Measurements from ENCODE around the gene FUCA2.
"Not testable (repeated sequence)": the region's sequence is repeated elsewhere in the genome, so short reads cannot be mapped to it uniquely, and the experiment has no call there.

Gene FUCA2

DNA sequence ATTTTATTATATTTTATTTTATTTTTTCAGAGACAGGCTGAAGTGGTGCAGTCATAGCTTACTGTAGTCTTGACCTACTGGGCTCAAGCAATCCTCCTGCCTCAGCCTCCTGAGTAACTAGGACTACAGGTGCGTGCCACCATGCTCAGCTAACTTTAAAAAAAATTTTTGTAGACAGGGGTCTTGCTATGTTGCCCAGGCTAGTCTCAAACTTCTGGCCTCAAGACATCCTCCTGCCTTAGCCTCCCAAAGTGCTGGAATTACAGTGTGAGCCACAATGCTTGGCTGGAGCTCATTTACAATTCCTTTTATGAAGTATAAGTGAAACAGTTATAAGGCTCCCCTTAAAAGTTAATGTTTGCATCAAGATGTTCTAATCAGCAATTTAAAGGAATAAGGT, 14.5 kb downstream of the FUCA2 start:
- DNase-seq (ENCODE audit: low spot score): no peak

GRCh38 chr6:143490775-143491174, 20.7 kb downstream of the FUCA2 start:
- no peak for DNase-seq (ENCODE audit: low spot score)

- no peak for DNase-seq (ENCODE audit: low spot score)
Observed at GRCh38 chr6:143490244-143490643, 21.3 kb downstream of the FUCA2 start.

DNA sequence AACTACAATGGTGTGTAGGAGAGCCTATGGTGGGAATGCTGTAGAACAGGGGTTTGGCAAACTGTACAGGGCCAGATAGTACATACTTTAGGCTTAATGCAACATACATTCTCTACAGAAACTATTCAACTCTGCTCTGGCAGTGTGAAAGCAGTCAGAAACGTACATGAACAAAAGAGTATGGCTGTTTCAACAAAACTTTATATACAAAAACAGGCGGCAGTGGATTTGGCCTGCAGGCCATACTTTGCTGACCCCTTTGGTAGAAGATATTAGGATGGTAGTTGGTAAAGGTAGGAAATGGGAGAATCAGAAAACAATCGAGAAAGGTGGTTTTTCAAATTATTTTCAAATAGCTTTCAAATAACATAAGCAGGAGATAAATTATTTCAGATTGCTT, 24.8 kb downstream of the FUCA2 start:
- DNase-seq (ENCODE audit: low spot score): no peak

- DNase-seq (ENCODE audit: low spot score): no peak
Observed at GRCh38 chr6:143485967-143486366, 25.6 kb downstream of the FUCA2 start.

DNA sequence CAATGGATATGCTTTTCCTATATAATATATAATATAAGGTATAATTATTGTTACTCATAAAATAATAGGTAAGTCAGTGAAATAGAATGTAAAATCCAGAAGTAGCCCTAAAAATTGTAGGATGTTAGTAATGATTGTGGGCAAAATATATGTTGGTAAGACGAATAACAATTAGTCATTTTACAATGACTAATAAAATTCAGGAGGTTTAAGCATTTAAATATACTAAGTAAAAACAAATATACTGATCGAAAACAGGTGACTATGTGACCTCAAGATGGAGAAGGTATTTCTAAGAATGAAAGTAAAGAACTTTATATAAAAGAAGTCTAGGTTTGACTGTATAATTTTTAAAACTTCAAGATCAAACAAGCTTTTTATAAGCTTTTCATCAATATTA, 28.9 kb downstream of the FUCA2 start:
- DNase-seq (ENCODE audit: low spot score): no peak

DNA sequence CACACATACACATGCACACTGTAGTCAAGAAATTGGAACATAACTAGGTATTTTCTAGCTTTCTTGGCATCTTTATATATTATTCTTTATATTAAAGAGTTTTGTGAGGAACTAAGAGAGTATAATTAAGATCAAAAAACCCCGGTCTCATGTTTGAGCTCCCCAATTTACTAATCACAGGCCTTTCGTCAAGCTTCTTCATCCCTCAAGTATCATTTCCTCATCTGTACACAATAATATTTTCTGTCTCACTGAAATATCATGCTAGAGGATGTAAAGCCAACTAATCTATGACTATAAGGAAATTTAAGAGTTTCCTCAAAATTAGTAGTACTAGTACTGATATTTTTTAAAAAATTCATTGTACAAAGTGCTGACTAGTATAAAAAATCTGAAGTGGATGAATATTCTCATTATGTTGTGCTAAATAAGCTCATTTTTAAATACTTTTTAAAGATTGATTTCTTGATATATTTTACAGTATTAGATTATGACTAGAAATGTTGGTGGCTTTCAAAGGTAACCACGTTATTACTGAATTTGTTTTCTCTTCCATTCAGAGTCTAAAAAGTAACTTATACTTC, 32.9 kb downstream of the FUCA2 start:
- DNase-seq (ENCODE audit: low spot score): no peak

- no peak for DNase-seq (ENCODE audit: low spot score)
Observed at GRCh38 chr6:143476545-143476944, 35.0 kb downstream of the FUCA2 start.

DNA sequence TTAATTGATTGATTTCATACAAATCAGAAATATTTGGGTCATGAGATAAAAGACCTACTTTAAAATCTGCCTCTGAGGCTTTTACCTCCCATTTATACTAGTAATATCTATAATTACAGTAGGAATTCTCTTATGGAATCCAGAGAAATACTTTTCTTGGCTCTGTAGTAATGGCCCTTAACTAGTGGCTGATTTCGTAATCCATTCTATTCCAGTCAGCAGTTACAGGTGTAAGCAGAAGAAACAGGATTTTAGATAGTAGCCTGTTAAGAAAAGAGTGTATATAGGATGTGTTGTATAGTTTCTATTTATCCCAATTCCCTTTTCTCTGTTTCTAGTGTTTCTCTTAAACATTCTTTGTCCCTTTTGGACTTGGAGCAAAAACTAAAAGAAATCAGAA, 39.7 kb downstream of the FUCA2 start:
- no peak for DNase-seq (ENCODE audit: low spot score)

DNA sequence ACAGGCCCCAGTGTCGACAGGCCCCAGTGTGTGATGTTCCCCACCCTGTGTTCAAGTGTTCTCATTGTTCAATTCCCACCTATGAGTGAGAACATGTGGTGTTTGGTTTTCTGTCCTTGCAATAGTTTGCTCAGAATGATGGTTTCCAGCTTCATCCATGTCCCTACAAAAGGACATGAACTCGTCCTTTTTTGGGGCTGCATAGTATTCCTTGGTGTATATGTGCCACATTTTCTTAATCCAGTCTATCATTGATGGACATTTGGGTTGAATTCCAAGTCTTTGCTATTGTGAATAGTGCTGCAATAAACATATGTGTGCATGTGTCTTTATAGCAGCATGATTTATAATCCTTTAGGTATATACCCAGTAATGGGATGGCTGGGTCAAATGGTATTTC, 42.7 kb downstream of the FUCA2 start:
- DNase-seq (ENCODE audit: low spot score): not testable (repeated sequence)

DNA sequence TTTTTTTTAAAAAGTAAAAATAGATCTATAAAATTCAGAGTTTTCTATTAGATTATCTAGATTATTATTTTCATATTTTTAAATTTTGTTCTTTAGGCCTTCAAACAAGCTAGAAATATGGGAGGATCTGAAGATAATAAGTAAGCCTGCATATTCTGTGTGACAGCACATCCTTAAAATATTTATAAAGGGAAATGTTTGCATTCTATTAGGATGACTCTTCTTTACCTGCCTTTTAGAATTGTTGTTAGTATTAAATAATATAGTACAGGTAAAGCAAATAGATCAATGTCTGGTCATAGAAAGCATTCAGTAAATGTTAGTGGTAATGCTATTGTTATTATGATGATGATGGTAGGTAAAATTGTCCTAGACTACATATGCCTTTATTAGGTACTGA, 43.5 kb downstream of the FUCA2 start:
- no peak for DNase-seq (ENCODE audit: low spot score)

GRCh38 chr6:143465546-143465945, 46.0 kb downstream of the FUCA2 start:
- no peak for DNase-seq (ENCODE audit: low spot score)

DNA sequence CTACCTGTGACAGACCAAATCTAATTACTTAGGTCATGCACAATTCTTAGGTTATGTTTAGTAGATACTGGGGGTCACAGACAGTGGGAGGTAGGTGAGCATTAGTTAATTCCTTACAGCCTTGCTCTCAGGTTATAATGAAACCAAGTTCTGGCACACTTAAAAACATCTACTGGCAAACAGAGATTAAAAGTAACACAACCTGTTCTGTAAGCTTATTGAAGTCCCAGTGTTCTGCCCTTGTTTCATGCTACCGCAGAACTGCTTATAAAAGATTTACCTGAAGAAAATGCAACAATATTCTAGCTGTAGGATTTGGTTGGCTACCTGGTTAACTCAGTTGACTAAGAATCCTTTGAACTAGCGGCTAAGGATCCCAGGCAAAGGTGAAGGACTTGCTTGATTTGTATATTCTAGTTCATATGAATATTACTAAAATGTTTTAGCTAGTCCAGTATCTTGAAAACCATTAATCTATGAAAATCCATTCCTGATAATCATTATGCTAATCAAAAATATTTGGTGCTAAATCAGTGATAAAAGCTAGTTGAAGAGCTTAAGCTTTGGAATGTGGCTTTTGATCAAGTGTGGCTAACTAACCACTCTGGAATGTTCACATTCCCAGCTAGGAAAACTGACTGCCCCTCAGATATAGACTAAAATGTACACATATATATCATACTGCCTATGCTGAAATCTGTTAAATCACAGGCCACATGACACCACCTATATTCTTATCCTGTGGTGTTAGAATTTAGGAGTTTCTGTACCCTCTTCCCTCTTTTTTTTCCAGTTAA, 53.8 kb downstream of the FUCA2 start:
- no peak for DNase-seq (ENCODE audit: low spot score)

DNA sequence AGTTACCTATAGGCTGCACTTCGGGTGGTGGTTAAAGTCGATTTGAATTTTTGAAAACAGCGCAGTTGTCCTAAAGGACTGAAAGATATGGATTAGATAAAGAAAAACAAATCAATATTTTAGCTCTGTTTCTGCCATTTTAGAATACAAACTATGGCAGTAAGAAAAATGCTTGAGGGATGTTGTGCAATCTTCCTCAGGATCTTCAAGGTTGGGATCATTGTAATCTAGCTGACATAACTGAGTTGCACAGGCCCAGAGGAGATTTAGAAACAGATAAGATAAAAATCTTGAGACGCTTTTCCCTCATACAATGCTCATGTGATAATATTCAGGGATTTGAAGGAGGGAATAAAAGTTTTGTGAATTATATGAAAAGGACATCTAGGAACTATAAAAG, 60.0 kb downstream of the FUCA2 start:
- no peak for DNase-seq (ENCODE audit: low spot score)

GRCh38 chr6:143450453-143451371, 60.8 kb downstream of the FUCA2 start, which contains the start of the genes ADAT2 and PEX3:
ADAT2 (minus strand) TSS chr6:143450695; CDS start chr6:143450658, 37 bp downstream.
PEX3 (plus strand) TSS chr6:143450805; CDS start chr6:143451043, 238 bp downstream.
- peak; percentile 94 for DNase-seq (ENCODE audit: low spot score)

DNA sequence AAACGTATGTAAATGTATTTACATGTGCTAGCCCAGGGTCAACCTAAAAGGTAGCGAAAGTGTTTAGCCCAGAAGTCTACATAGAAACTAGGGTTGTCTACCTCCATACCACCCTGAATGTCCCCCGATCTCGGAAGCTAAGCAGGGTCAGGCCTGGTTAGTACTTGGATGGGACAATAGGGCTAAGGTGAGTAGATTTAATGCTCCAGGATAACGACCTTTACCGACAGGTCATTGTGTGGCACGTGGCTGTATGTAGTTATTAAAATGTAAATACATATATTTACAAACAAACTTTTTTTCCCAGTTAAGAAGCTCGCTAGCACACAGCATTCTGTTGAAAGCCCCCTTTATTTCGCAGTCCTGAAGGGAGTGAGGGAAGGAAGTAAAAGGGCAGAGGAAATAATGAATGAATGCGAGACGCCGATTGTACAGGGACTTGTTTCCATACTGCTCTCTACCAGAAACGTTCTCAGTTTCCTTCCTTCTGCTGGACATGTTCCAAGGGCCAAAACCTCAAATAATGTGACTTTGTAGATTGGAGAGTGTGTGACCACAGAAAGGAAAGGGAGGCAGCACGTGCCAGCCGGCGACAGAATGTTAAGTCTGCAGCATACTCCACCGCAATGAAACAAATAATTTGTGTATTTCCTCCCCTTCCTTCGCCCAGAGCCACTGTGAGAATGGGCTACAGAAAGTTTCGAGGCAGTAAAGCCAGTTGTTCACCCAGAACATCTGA, 61.6 kb downstream of the FUCA2 start:
- peak; percentile 18 for DNase-seq (ENCODE audit: low spot score)

DNA sequence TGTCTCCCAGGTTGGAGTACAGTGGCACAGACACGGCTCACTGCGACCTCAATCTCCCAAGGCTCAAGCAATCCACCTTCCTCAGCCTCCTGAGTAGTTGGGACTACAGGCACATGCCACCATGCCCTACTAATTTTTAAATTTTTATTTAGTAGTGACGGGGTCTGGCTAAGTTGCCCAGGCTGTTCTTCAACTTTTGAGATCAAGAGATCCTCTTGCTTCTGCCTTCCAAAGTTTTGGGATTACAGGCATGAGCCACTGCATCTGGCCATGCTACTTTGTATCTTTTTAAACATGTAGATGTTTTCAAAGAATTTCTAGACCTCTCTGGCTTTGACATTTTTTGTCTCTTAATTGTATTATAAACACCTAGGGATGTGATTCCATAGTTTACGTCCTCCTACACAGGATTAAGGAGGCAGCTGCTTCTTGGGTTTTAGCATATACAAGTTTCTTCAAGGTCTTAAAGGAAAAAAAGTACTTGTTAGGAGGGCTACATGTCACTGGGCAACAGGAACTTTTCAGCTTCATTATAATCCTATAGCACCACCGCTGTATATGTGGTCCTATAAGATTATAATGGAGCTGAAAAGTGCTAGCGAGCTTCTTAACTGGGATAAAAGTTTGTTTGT, 62.3 kb downstream of the FUCA2 start:
- DNase-seq (ENCODE audit: low spot score): no peak

GRCh38 chr6:143447865-143448264, 63.7 kb downstream of the FUCA2 start:
- not testable (repeated sequence) for DNase-seq (ENCODE audit: low spot score)
